SK-N-MC (cell line): ENCODE results near the gene CALML3.

ENCODE experiments used
- DNase-seq: peaks from one replicate; pipeline ENCODE4 v3.0.0-alpha.2; 2011; ENCODE audit warnings: low read depth, low spot score
- H3K27ac ChIP-seq: fragments of 200-600 bp; sonication (generic); 2 replicates; pipeline ENCODE4 v1.5.1; 2016; ENCODE audit warnings: mixed run types
- H3K36me3 ChIP-seq: fragments of 200-600 bp; sonication (generic); 2 replicates; pipeline ENCODE4 v1.6.1; 2017; ENCODE audit warnings: antibody characterized with exemption, low read length, mixed read lengths; ENCODE audit not compliant: insufficient read depth
- H3K4me3 ChIP-seq: fragments of 200-600 bp; sonication (generic); 2 replicates; pipeline ENCODE4 v1.5.1; 2016
- H3K9ac ChIP-seq: fragments of 200-600 bp; sonication (generic); 2 replicates; pipeline ENCODE4 v1.8.0; 2017; ENCODE audit warnings: mixed run types, mixed read lengths; ENCODE audit not compliant: insufficient read length
- H3K9me3 ChIP-seq: fragments of 200-600 bp; sonication (generic); 2 replicates; pipeline ENCODE4 v1.6.1; 2017; ENCODE audit warnings: low read depth, mild to moderate bottlenecking, antibody characterized with exemption, low read length, moderate library complexity, mixed read lengths
- EZH2 ChIP-seq: fragments of 200-600 bp; sonication (generic); IDR thresholded peaks from one replicate; pipeline ENCODE4 v1.6.1; 2017; ENCODE audit warnings: antibody characterized with exemption
- FOXP2 ChIP-seq: optimal IDR thresholded peaks from 2 replicates; pipeline ENCODE3; 2011; ENCODE audit warnings: mild to moderate bottlenecking, moderate library complexity; ENCODE audit not compliant: insufficient read depth; ENCODE audit errors: extremely low read length, control extremely low read depth
- POLR2AphosphoS5 ChIP-seq: IDR thresholded peaks from 2 replicates; pipeline ENCODE4 v1.6.1; 2012; ENCODE audit warnings: mild to moderate bottlenecking, low read depth, low read length, borderline replicate concordance

CALML3 gene

DNA sequence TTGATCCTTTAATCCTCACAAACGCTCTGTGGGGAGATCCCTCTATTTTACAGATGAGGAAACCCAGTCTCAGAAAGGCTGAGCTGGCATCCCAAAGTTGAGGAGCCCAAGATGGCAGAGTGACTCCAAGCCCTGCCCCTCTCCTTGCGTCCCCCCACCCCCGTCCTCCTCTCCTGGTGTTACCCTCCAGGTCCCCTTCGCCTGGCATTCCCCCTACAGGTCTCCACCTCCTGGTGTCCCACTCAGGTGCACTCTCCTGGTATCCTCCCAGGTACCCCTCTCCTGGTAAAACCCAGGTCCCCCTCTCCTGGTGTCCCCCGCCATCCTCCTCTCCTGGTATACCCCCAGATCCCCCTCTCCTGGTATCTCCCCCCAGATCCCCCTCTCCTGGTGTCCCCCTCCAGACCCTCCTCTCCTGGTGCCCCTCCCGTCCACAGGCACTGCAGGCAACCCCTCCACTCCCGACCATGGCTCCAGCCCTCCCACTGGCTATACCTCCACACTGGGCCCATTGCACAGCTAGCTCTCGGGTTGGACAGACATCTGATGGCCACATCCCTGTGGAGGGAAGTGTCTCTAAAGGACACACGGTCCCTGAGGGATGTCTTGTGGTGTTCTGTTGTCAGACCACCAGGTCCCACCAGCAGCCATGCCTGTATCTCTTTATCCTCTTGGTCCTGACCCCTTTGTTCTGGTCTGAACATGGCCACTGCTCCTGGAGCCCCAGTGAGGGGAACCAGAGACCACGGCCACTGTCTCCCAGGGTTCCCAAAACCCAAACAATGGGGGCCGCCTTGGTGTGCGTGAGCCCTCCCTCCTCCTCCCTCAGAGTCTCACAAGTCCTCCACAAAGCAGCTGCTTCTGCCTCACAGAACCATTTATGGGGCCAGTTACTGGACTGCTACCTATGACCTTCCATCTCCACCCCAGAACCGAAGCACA is 37.2 kb downstream of the CALML3 start:
- Histone ChIP-seq H3K9ac (no peak overlapping the region), H3K4me3 (no peak overlapping the region), H3K36me3 (no peaks in the 10 kb centered on the region), H3K9me3 (no peaks in the 10 kb centered on the region), H3K27ac (no peak overlapping the region)
- no peak for TF ChIP-seq FOXP2
- no peak for TF ChIP-seq POLR2AphosphoS5
- no peak for TF ChIP-seq EZH2
- DNase-seq = no peak

DNA sequence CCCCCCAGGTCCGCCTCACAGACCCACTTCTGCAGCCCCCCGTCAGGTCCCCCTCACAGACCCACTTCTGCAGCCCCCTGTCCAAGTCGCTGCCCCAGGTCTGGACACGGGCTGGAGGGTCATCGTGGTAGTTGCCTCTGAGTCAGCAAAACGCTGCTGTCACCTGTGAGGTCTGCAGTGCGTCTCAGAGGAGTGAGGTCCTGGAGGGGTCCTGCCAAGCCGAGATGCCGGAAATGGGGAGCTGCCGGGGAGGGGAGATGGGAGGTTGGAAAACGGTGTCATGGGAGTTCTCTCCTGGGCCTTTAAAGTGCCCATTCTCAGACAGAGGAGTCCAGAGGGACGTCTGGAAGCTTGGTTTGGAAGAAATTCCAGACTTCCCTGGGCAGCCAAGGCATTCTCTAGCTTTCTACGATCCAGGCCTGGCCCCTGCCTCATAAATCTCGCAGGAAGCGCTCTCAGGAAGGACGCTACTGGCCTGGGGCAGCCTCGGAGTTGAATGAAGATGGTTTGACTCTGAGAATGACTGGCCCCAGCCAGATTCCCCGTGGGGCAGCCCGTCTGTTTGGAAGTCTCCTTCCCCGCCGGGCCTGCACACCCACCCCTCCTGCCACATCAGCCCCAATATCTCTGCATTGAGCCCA is 38.7 kb downstream of the CALML3 start:
- no peaks in the 10 kb centered on the region for H3K9me3 ChIP-seq
- H3K9ac ChIP-seq = no peak overlapping the region
- no peaks in the 10 kb centered on the region for H3K36me3 ChIP-seq
- H3K4me3 ChIP-seq = no peak overlapping the region
- DNase-seq = no peak
- H3K27ac ChIP-seq = no peak overlapping the region
- no peak for TF ChIP-seq FOXP2
- no peak for TF ChIP-seq EZH2
- no peak for TF ChIP-seq POLR2AphosphoS5

DNA sequence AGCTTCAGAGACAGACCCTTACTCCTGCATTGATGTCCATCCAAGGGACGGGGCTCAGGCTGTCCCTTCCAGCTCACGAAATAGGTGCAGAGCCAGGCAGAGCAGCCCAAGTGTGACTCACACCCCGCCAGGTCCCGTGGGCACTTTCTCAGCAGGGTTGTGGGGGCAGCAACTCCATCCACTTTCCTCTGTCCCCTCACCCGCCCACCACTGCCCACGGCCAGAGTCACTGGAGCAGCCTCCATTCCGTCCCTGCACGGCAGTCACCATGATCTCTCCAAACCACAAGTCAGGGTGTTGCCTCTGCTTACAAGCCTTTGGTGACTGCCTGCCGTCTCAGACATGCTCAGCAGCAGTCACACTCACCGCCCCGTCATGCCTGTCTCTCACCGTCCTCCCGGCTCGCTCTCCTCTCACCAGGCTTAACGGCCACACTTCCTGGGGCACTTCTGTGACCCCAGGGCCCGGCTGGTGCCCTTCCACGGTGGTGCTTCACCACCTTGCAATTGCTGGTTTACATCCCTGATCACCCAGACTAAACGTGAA is 39.3 kb downstream of the CALML3 start:
- TF ChIP-seq POLR2AphosphoS5 (no peak), FOXP2 (no peak), EZH2 (no peak)
- H3K4me3 ChIP-seq = no peak overlapping the region
- no peaks in the 10 kb centered on the region for H3K36me3 ChIP-seq
- DNase-seq = no peak
- no peak overlapping the region for H3K9ac ChIP-seq
- no peak overlapping the region for H3K27ac ChIP-seq
- H3K9me3 ChIP-seq = no peaks in the 10 kb centered on the region

DNA sequence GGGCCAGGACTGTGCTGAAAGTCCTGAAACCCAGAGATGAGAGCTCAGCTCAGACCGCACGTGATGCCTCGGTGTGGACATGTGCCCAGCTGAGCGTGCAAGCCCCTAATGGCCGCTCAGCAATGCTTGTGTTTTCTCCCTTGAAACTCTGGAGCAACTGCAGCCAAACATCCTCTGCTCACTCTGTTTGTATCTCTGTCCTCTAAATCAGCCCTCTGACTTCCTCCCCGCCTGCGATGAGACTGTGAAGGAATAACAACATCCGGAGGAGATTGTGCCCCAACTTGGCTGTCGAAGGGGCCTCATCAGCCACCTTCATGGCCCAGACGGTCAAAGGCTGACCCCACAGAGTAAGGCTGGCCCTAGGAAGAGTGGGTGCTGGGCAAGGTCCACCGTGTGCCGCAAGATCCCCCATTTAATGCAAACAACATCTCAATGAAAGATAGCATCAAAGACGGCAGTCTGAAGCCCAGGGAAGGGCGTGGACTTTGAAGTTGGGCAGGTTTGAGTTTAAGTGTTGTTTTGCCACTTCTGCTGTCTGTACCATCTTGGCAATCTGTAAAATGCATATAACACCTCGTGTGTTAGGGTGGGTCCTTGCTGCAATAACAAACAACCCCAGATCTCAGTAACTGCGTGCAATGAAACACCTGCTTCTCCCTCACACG is 39.9 kb downstream of the CALML3 start:
- no peak for TF ChIP-seq FOXP2
- no peak for TF ChIP-seq POLR2AphosphoS5
- no peak for TF ChIP-seq EZH2
- Histone ChIP-seq H3K9me3 (no peaks in the 10 kb centered on the region), H3K4me3 (no peak overlapping the region), H3K9ac (no peak overlapping the region), H3K36me3 (no peaks in the 10 kb centered on the region), H3K27ac (no peak overlapping the region)
- no peak for DNase-seq

DNA sequence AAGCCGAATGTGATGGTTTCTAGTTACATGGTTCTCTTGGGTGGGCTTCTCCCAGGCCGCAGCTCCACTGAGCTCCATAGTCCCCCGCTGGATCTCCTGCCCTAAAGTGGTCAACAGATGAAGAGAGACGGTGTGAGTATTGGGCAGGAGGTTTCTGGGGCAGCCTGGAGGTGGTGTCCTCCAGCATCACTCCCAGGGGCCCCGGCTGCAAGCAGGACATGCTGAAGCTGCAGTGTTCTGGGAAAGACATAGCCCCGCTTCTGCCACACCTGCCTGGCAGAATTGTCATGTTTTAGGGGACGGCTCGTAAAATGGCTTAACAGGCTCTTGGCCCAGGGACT is 40.4 kb downstream of the CALML3 start:
- H3K27ac ChIP-seq = no peak overlapping the region
- H3K4me3 ChIP-seq = no peak overlapping the region
- H3K9ac ChIP-seq = no peak overlapping the region
- no peaks in the 10 kb centered on the region for H3K36me3 ChIP-seq
- H3K9me3 ChIP-seq = no peaks in the 10 kb centered on the region
- TF ChIP-seq POLR2AphosphoS5 (no peak), EZH2 (no peak), FOXP2 (no peak)
- DNase-seq = no peak

DNA sequence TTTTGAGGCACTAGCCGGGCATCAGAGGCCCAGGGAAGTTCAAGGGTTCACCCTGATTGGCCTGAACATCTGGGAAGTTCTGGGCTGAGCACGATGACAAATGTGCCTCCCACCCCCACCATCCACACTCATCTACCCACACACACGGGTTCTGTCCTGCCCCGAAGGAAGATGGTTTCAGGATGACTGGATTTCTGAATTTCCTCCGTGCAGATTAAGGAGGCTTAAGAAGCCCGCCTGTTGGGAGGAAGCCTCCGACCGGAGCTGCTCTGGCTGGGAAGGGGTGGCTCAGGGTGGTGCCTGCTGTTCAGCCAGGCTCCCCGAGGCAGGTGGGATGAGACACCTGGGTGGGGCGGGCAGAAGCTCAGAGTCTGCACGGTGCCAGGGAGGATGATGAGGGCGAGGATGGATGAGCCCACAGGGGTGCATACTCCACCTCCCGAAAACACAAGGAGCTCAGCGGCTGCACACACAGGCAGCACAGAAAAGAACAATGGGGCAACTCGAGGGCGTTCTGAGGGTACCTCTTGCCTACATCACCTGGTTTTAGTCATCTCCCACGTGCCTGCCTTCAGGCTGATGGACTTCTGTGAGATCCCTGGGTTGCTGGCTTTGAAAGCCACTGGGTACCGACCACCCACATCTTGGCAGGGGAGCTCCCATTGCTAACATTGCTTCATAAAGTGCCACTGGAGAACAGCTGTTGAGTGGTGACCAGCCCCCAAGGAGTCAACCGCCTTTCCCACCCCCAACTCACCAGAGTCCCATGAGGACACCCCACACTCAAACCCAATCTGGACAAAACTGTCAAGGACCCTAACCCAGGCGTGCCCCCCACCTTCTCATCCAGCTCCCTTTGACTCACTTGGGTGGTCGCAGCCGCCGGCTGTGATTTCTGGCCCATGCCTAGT is 41.2 kb downstream of the CALML3 start:
- no peak overlapping the region for H3K27ac ChIP-seq
- DNase-seq = no peak
- H3K9me3 ChIP-seq = no peaks in the 10 kb centered on the region
- no peaks in the 10 kb centered on the region for H3K36me3 ChIP-seq
- no peak overlapping the region for H3K9ac ChIP-seq
- no peak for TF ChIP-seq POLR2AphosphoS5
- TF ChIP-seq FOXP2 = no peak
- TF ChIP-seq EZH2 = no peak
- H3K4me3 ChIP-seq = no peak overlapping the region

DNA sequence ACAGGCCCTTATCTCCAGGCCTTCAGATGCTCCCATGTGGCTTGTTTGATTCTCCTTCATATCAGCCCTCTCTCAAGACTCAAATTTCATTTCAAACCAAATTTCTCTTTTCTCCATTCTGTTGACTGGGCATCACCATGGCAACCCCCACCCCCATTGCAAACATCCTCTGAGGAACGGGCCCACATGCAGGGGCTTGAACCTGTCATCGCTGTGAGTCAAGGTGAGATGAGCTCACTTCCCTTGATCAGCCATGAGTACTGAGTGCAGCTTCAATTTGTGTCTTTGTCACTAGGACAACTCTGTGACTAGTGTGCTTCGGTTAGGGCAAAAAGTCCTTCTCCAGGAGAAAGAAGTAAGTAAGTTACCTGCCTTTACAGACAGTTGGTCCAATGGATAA is 41.9 kb downstream of the CALML3 start:
- Histone ChIP-seq H3K4me3 (no peak overlapping the region), H3K36me3 (no peaks in the 10 kb centered on the region), H3K9me3 (no peaks in the 10 kb centered on the region), H3K9ac (no peak overlapping the region), H3K27ac (no peak overlapping the region)
- DNase-seq = no peak
- no peak for TF ChIP-seq EZH2
- TF ChIP-seq FOXP2 = no peak
- no peak for TF ChIP-seq POLR2AphosphoS5

DNA sequence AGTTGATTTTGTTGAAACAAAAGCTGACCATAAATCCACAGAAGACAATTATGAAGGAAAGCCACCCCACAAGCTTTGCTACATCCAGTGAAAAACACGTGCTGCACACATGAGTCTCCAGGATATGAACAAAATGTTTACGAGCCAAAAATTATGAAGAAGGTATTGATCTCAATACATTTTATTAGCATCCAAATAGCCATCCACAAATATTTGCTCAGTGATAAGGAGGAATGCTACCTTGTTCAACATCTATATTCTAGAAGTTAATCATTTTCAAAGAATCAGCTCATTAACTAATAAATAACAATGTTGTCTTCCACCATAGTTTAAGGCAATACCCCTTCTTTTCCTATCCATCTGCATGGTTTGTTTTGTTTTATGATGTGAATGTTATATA is 42.7 kb downstream of the CALML3 start:
- H3K27ac ChIP-seq = no peak overlapping the region
- TF ChIP-seq FOXP2 = no peak
- TF ChIP-seq POLR2AphosphoS5 = no peak
- TF ChIP-seq EZH2 = no peak

More for the DNA sequence above, 42.7 kb downstream of the CALML3 start:
- DNase-seq = no peak
- Histone ChIP-seq H3K4me3 (no peak overlapping the region), H3K36me3 (no peaks in the 10 kb centered on the region), H3K9me3 (no peaks in the 10 kb centered on the region), H3K9ac (no peak overlapping the region)
